T-cell (primary cell): Measurements from ENCODE around the gene NDRG4. TPM values are rescaled to one million over a fixed set of nuclear protein-coding genes. Genes with fewer than 3 reads are reported as not detected.

ENCODE experiments used
- ATAC-seq, 4 experiments: fragments of 200-7000 bp in 3 of 4; fragments of 150-1000 bp in 1 of 4; cut with Tn5 transposase; replicated peaks in 1 of 4; 1 replicate in 3 of 4; 2 replicates in 1 of 4; pipeline ENCODE4 v1.10.0; 2021; ENCODE audit warnings: moderate library complexity in 3 of 4, mild to moderate bottlenecking in 2 of 4, moderate number of reproducible peaks in 1 of 4
- CTCF ChIA-PET, 2 donors: fragments of 300-600 bp; sonication (Branson Sonifier 250); formaldehyde crosslinking; loops; one replicate each; lab custom pipeline; 2022; ENCODE audit warnings: antibody characterized with exemption in 2 of 2; lab: Charles Lee
- POLR2A ChIA-PET, 2 donors: fragments of 300-600 bp; sonication (Branson Sonifier 250); formaldehyde crosslinking; loops; one replicate each; lab custom pipeline; 2022; ENCODE audit warnings: antibody characterized with exemption in 2 of 2; lab: Charles Lee
- DNase-seq, 35 experiments: peaks; one replicate each; pipeline versions ENCODE4 v3.0.0 to v3.0.0-alpha.2; 2013 to 2023
- H3K27ac ChIP-seq: one replicate; pipeline ENCODE4 v1.5.1; 2013; ENCODE audit warnings: low read length
- H3K27me3 ChIP-seq, 2 experiments: replicated peaks in 1 of 2; 1 replicate in 1 of 2; 2 replicates in 1 of 2; pipeline versions ENCODE4 v1.6.1 to v1.7.0; 2013; ENCODE audit warnings: low read length in 1 of 2, mixed read lengths in 1 of 2; ENCODE audit not compliant: control insufficient read depth in 2 of 2, insufficient read depth in 2 of 2; ENCODE audit errors: extremely low read depth in 1 of 2
- H3K36me3 ChIP-seq, 2 donors: 1 replicate in 1 of 2; 2 replicates in 1 of 2; pipeline versions ENCODE4 v1.6.1 to v1.7.0; 2013; ENCODE audit warnings: low read length in 1 of 2; ENCODE audit not compliant: control insufficient read depth in 2 of 2, insufficient read depth in 1 of 2; ENCODE audit errors: extremely low read depth in 1 of 2
- H3K4me1 ChIP-seq, 2 experiments: 1 replicate in 1 of 2; 2 replicates in 1 of 2; pipeline versions ENCODE4 v1.6.1 to v1.7.0; 2013; ENCODE audit warnings: low read length in 2 of 2, mixed read lengths in 1 of 2; ENCODE audit not compliant: insufficient read depth in 2 of 2, control insufficient read depth in 1 of 2; ENCODE audit errors: extremely low read depth in 1 of 2
- H3K4me3 ChIP-seq, 2 donors: 1 replicate in 1 of 2; 2 replicates in 1 of 2; pipeline versions ENCODE4 v1.5.1 to v1.7.0; 2013; ENCODE audit warnings: mild to moderate bottlenecking in 2 of 2, low read length in 1 of 2, moderate library complexity in 1 of 2; ENCODE audit not compliant: control insufficient read depth in 1 of 2; ENCODE audit errors: extremely low read depth in 1 of 2
- H3K9me3 ChIP-seq: 2 replicates; pipeline ENCODE4 v1.7.0; 2013
- H3K27ac Mint-ChIP-seq, 2 donors: one replicate each; pipeline ENCODE4 v1.8.0; 2020 to 2021; ENCODE audit warnings: mild to moderate bottlenecking in 2 of 2, mixed read lengths in 2 of 2
- H3K27me3 Mint-ChIP-seq, 2 donors: one replicate each; pipeline ENCODE4 v1.8.0; 2021 to 2022; ENCODE audit warnings: mixed read lengths in 2 of 2
- H3K36me3 Mint-ChIP-seq: one replicate; pipeline ENCODE4 v1.8.0; 2021; ENCODE audit warnings: mixed read lengths
- H3K4me1 Mint-ChIP-seq, 3 donors: one replicate each; pipeline ENCODE4 v1.8.0; 2020 to 2022; ENCODE audit warnings: mixed read lengths in 3 of 3, mild to moderate bottlenecking in 1 of 3
- H3K4me3 Mint-ChIP-seq, 3 donors: one replicate each; pipeline ENCODE4 v1.8.0; 2020 to 2022; ENCODE audit warnings: mild to moderate bottlenecking in 3 of 3, mixed read lengths in 3 of 3, moderate library complexity in 3 of 3
- H3K9me3 Mint-ChIP-seq, 3 donors: one replicate each; pipeline ENCODE4 v1.8.0; 2020 to 2022; ENCODE audit warnings: mixed read lengths in 3 of 3
- WGBS: methylation state at CpG from one replicate; pipeline ENCODE4 v1.1.5; 2013; ENCODE audit warnings: missing lambda C conversion rate; ENCODE audit not compliant: insufficient coverage; 5-methylcytosine and 5-hydroxymethylcytosine counted together
- total RNA-seq, 35 experiments: library from RNA in 6 of 35; stranded (reverse) in 6 of 35; fragments of 120-200 nt in 1 of 35; gene quantifications; one replicate each; pipeline versions ENCODE4 v1.2.1 to v1.2.4 and lab custom pipeline; 2013 to 2026

NDRG4 gene
- total RNA-seq, 5 donors from 2014 or later (not counting 1 experiment from before 2014, with no cell fraction given): 0.66 to 3.6 (median 1.7) TPM

DNA sequence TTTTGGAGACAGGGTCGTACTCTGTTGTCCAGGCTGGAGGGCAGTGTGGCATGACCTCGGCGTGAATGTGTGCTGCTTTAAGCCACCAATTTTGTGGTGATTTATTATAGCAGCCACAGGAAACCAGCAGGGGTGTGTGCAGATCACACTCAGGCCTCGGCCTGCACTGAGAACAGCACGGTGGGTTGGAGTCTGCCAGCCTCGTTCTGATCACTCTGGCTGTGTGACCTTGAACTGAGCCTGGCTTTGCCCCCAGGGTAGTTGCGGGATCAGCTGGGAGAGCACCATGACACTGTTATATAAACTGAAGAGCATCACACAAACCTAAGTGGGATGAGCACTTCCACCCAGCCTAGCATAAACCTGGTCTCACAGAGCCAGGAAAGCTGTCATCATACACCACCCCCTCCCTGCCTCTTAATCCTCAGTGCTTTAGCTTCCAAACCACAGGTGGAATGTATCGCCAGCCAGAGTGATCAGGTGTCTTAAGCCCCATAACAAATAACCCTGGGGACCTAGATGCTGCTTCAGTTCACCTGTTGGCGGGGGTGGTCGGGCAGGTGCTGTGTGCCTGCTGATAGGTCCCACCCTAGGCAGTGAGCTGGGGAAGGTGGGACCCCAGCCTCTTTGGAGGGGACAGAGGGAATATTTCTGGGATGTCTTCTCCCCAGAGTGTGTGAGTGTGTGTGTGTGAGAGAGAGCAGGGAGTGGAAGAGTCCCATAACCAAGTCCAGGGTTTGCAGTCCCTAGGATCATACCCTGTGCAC, 28.6 kb upstream of the NDRG4 start:
- Histone ChIP-seq H3K4me1 (no peaks in the 10 kb centered on the region), H3K9me3 (no peaks in the 10 kb centered on the region), H3K36me3 (no peaks in the 10 kb centered on the region), H3K27me3 (peaks cover 0 to 28% of the 10 kb centered on the region in 2 experiments), H3K27ac (no peak overlapping the region), H3K4me3 (no peak overlapping the region)
- ATAC-seq (no peak), DNase-seq (no peak)
- WGBS: 54% methylated on average over 7 of the region's 10 CpGs
- Mint-ChIP-seq H3K36me3 (no peaks in the 10 kb centered on the region), H3K27ac (no peak overlapping the region), H3K4me1 (no peaks in the 10 kb centered on the region), H3K27me3 (peaks cover 35 to 57% of the 10 kb centered on the region in 2 donors), H3K9me3 (no peaks in the 10 kb centered on the region), H3K4me3 (no peak overlapping the region)
- ChIA-PET POLR2A (no interaction called here), CTCF (interaction anchor here in 1 of 2 donors (0.5 to 0.9 kb wide), 2 partner anchors 13 to 15 kb away, joined by 3 read pairs; no protein-coding TSS in a partner anchor)

DNA sequence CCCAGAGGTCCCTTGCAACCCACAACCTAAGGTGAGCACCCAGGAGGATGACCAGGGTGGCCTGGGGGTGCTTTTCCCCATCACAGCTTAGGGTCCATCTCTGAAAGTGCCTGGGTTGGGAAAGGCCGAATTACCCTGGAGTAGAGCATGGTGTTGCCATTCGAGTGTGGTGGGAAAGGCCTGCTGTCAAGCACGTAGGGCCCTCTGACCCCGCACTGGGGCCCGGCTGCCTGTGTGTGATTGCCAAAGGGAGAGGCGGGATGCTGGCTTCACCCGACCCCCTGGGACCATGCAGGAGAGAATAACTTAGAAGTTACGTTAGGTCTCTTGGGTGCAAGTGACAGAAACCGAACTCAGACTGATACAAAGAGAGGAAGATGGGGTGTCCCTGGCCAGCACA, 27.7 kb upstream of the NDRG4 start:
- Mint-ChIP-seq H3K36me3 (no peaks in the 10 kb centered on the region), H3K27me3 (peaks cover 28 to 48% of the 10 kb centered on the region in 2 donors), H3K27ac (no peak overlapping the region), H3K4me1 (no peaks in the 10 kb centered on the region), H3K9me3 (no peaks in the 10 kb centered on the region), H3K4me3 (no peak overlapping the region)
- CTCF ChIA-PET: no interaction called here
- Histone ChIP-seq H3K4me1 (no peaks in the 10 kb centered on the region), H3K27ac (no peak overlapping the region), H3K36me3 (no peaks in the 10 kb centered on the region), H3K27me3 (peaks cover 0 to 20% of the 10 kb centered on the region in 2 experiments), H3K9me3 (no peaks in the 10 kb centered on the region), H3K4me3 (no peak overlapping the region)
- 81% methylated on average over 7 of the region's 9 CpGs for WGBS
- ATAC-seq (no peak), DNase-seq (no peak)
- POLR2A ChIA-PET: no interaction called here

- Histone ChIP-seq H3K36me3 (no peaks in the 10 kb centered on the region), H3K4me3 (no peak overlapping the region), H3K4me1 (no peaks in the 10 kb centered on the region), H3K27me3 (peaks cover 0 to 15% of the 10 kb centered on the region in 2 experiments), H3K27ac (no peak overlapping the region), H3K9me3 (no peaks in the 10 kb centered on the region)
- Mint-ChIP-seq H3K27me3 (peaks cover 23 to 42% of the 10 kb centered on the region in 2 donors), H3K4me1 (no peaks in the 10 kb centered on the region), H3K4me3 (no peak overlapping the region), H3K9me3 (no peaks in the 10 kb centered on the region), H3K36me3 (no peaks in the 10 kb centered on the region), H3K27ac (no peak overlapping the region)
- no peak for ATAC-seq
- ChIA-PET CTCF (interaction anchor here in 1 of 2 donors (0.5 kb wide), 1 partner anchor 138 kb away, joined by 5 read pairs; no protein-coding TSS in a partner anchor), POLR2A (no interaction called here)
- 69% methylated on average over 3 of the region's 3 CpGs for WGBS
- no peak for DNase-seq
These were observed 27.1 kb upstream of the NDRG4 start for GRCh38 chr16:58472827-58473226.

DNA sequence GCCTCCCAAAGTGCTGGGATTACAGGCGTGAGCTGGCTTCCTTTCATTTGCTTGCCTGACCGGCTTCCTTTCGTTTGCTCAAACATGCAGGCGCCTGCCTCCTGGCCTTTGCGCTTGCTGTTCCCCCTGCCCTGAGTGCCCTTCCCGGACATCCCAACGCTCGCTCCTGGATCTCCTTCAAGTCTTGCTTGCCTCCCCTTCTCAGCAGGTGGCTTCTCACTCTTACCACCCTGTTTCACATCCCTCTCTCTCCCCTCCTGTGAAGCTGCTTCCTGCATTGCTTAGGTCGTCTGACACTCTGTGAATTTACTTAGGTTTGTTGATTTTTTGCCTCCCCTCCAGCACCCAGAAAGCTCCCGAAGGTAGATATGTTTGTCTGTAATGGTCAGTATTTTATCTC, 25.6 kb upstream of the NDRG4 start:
- Mint-ChIP-seq H3K27ac (no peak overlapping the region), H3K4me3 (no peak overlapping the region), H3K4me1 (no peaks in the 10 kb centered on the region), H3K36me3 (no peaks in the 10 kb centered on the region), H3K27me3 (peaks cover 8 to 28% of the 10 kb centered on the region in 2 donors), H3K9me3 (no peaks in the 10 kb centered on the region)
- DNase-seq (no peak), ATAC-seq (no peak)
- no peaks in the 10 kb centered on the region for H3K9me3 ChIP-seq
- H3K27me3 ChIP-seq: peaks cover 0 to 9% of the 10 kb centered on the region in 2 experiments
- no peaks in the 10 kb centered on the region for H3K4me1 ChIP-seq
- WGBS: 92% methylated on average over 8 of the region's 10 CpGs
- ChIA-PET POLR2A (no interaction called here), CTCF (no interaction called here)
- no peaks in the 10 kb centered on the region for H3K36me3 ChIP-seq
- H3K4me3 ChIP-seq: no peak overlapping the region
- no peak overlapping the region for H3K27ac ChIP-seq

- WGBS: 80% methylated on average over 1 of the region's 4 CpGs
- Mint-ChIP-seq H3K9me3 (no peaks in the 10 kb centered on the region), H3K4me1 (no peaks in the 10 kb centered on the region), H3K27me3 (peaks cover 6 to 27% of the 10 kb centered on the region in 2 donors), H3K36me3 (no peaks in the 10 kb centered on the region), H3K4me3 (no peak overlapping the region), H3K27ac (no peak overlapping the region)
- ATAC-seq (no peak), DNase-seq (no peak)
- ChIA-PET CTCF (interaction anchor here in 1 of 2 donors (0.8 kb wide), 1 partner anchor 31 kb away, joined by 7 read pairs; no protein-coding TSS in a partner anchor), POLR2A (no interaction called here)
- H3K9me3 ChIP-seq: no peaks in the 10 kb centered on the region
- peaks cover 0 to 9% of the 10 kb centered on the region in 2 experiments for H3K27me3 ChIP-seq
- H3K36me3 ChIP-seq: no peaks in the 10 kb centered on the region
- no peak overlapping the region for H3K4me3 ChIP-seq
- no peak overlapping the region for H3K27ac ChIP-seq
- no peaks in the 10 kb centered on the region for H3K4me1 ChIP-seq
These were observed 24.8 kb upstream of the NDRG4 start for GRCh38 chr16:58475091-58475619.

- H3K27ac ChIP-seq: no peak overlapping the region
- DNase-seq (no peak), ATAC-seq (no peak)
- no peak overlapping the region for H3K4me3 ChIP-seq
- no peaks in the 10 kb centered on the region for H3K9me3 ChIP-seq
- no peaks in the 10 kb centered on the region for H3K4me1 ChIP-seq
- no peak overlapping the region for H3K4me3 Mint-ChIP-seq
- no CpG with 5 or more reads among the region's 1 CpG for WGBS
- peaks cover 6 to 19% of the 10 kb centered on the region in 2 donors for H3K27me3 Mint-ChIP-seq
- H3K27ac Mint-ChIP-seq: no peak overlapping the region
- no peaks in the 10 kb centered on the region for H3K9me3 Mint-ChIP-seq
- no peaks in the 10 kb centered on the region for H3K36me3 ChIP-seq
- ChIA-PET CTCF (no interaction called here), POLR2A (interaction anchor here in 1 of 2 donors (0.5 kb wide), 1 partner anchor 8 kb away, joined by 3 read pairs; no protein-coding TSS in a partner anchor)
- H3K4me1 Mint-ChIP-seq: no peaks in the 10 kb centered on the region
- no peaks in the 10 kb centered on the region for H3K36me3 Mint-ChIP-seq
- peaks cover 0 to 15% of the 10 kb centered on the region in 2 experiments for H3K27me3 ChIP-seq
These were observed 23.2 kb upstream of the NDRG4 start for GRCh38 chr16:58476791-58477190.
